H1 (cell line): ENCODE results near the gene TUBA1A. TPM values are rescaled to one million over a fixed set of nuclear protein-coding genes. Genes with fewer than 3 reads are reported as not detected.

Experiments used
- CTCF ChIA-PET: fragments of 300-600 bp; sonication (Branson Sonifier 250); formaldehyde crosslinking; loops from one replicate; lab custom pipeline; 2021; ENCODE audit not compliant: partially characterized antibody; lab: Charles Lee
- POLR2A ChIA-PET: fragments of 300-600 bp; sonication (Branson Sonifier 250); formaldehyde crosslinking; loops from one replicate; lab custom pipeline; 2021; ENCODE audit warnings: inconsistent platforms; ENCODE audit not compliant: partially characterized antibody; lab: Charles Lee
- DNase-seq, 2 experiments: peaks; one replicate each; pipeline versions ENCODE4 v3.0.0 to v3.0.0-alpha.2; 2010 to 2022; ENCODE audit warnings: low spot score in 2 of 2, low read depth in 1 of 2, mixed read lengths in 1 of 2
- FAIRE-seq: peaks from 2 replicates; lab custom pipeline; 2011; peaks lifted over from hg19 to GRCh38; lab: Jason Lieb, UNC
- H2AFZ ChIP-seq: 2 replicates; pipeline ENCODE4 v1.8.1; 2012; ENCODE audit warnings: low read length, inconsistent platforms
- H2AK5ac ChIP-seq: 2 replicates; pipeline ENCODE4 v1.6.1; 2013; ENCODE audit warnings: low read depth, low read length
- H2BK120ac ChIP-seq: replicated peaks from 2 replicates; pipeline ENCODE3; 2013; ENCODE audit warnings: low read depth, low read length, inconsistent platforms
- H2BK12ac ChIP-seq: 2 replicates; pipeline ENCODE4 v1.6.1; 2013; ENCODE audit warnings: low read depth, low read length
- H2BK15ac ChIP-seq: 2 replicates; pipeline ENCODE4 v1.6.1; 2013; ENCODE audit warnings: low read length
- H2BK20ac ChIP-seq: 2 replicates; pipeline ENCODE4 v1.6.1; 2013; ENCODE audit warnings: low read length
- H2BK5ac ChIP-seq: 2 replicates; pipeline ENCODE4 v1.6.1; 2013; ENCODE audit warnings: low read depth, low read length
- H3K14ac ChIP-seq: 2 replicates; pipeline ENCODE4 v1.6.1; 2013; ENCODE audit warnings: inconsistent platforms; ENCODE audit not compliant: insufficient read length
- H3K18ac ChIP-seq: 2 replicates; pipeline ENCODE4 v1.6.1; 2013; ENCODE audit warnings: low read length; ENCODE audit errors: extremely low read depth
- H3K23ac ChIP-seq: 2 replicates; pipeline ENCODE4 v1.6.1; 2013; ENCODE audit warnings: inconsistent platforms; ENCODE audit not compliant: insufficient read length
- H3K23me2 ChIP-seq: 2 replicates; pipeline ENCODE4 v1.6.1; 2013; ENCODE audit warnings: low read depth, low read length
- H3K27ac ChIP-seq: 2 replicates; pipeline ENCODE4 v1.6.1; 2011; ENCODE audit warnings: low read depth, low read length, inconsistent platforms
- H3K27me3 ChIP-seq, 4 experiments: replicated peaks in 1 of 4; 1 replicate in 1 of 4; 2 replicates in 3 of 4; pipeline versions ENCODE4 v1.6.1 to v1.8.1; 2011 to 2013; ENCODE audit warnings: low read length in 3 of 4, mild to moderate bottlenecking in 3 of 4, inconsistent platforms in 2 of 4, mixed read lengths in 2 of 4, moderate library complexity in 1 of 4; ENCODE audit not compliant: control insufficient read depth in 3 of 4, insufficient read depth in 3 of 4; ENCODE audit errors: extremely low read depth in 1 of 4
- H3K36me3 ChIP-seq, 4 experiments: 2 replicates each; pipeline versions ENCODE4 v1.6.1 to v1.8.1; 2011 to 2013; ENCODE audit warnings: mild to moderate bottlenecking in 4 of 4, low read length in 3 of 4, moderate library complexity in 2 of 4, control low read depth in 1 of 4, inconsistent platforms in 1 of 4; ENCODE audit not compliant: insufficient read depth in 4 of 4, control insufficient read depth in 2 of 4
- H3K4ac ChIP-seq: replicated peaks from 2 replicates; pipeline ENCODE3; 2013; ENCODE audit warnings: low read length, low read depth, mixed read lengths, inconsistent platforms; ENCODE audit not compliant: insufficient read length
- H3K4me1 ChIP-seq, 4 experiments: replicated peaks in 1 of 4; 1 replicate in 1 of 4; 2 replicates in 3 of 4; pipeline versions ENCODE4 v1.6.1 to v1.8.1; 2011 to 2013; ENCODE audit warnings: low read length in 3 of 4, inconsistent platforms in 2 of 4, mixed read lengths in 1 of 4; ENCODE audit not compliant: insufficient read depth in 4 of 4, control insufficient read depth in 3 of 4
- H3K4me2 ChIP-seq, 2 experiments: 2 replicates each; pipeline versions ENCODE4 v1.6.1 to v1.8.1; 2011 to 2013; ENCODE audit warnings: low read depth in 2 of 2, low read length in 2 of 2, control low read depth in 1 of 2, inconsistent platforms in 1 of 2, mild to moderate bottlenecking in 1 of 2; ENCODE audit not compliant: insufficient read depth in 1 of 2
- H3K4me3 ChIP-seq, 4 experiments: fragments of 200-600, 300-600 bp in 1 of 4; sonication (generic), shearing (Covaris generic), sonication (Bioruptor Twin) in 1 of 4; 2 replicates each; pipeline versions ENCODE4 v1.5.1 to v1.8.1; 2011 to 2016; ENCODE audit warnings: low read length in 4 of 4, low read depth in 3 of 4, control low read depth in 2 of 4, inconsistent platforms in 2 of 4, mild to moderate bottlenecking in 2 of 4, mixed read lengths in 1 of 4, moderate library complexity in 1 of 4; ENCODE audit not compliant: insufficient read depth in 2 of 4; ENCODE audit errors: extremely low read depth in 1 of 4
- H3K56ac ChIP-seq: replicated peaks from 2 replicates; pipeline ENCODE3; 2013; ENCODE audit warnings: low read depth, mild to moderate bottlenecking, mixed read lengths, low read length, inconsistent platforms; ENCODE audit not compliant: insufficient read length
- H3K79me1 ChIP-seq: 2 replicates; pipeline ENCODE4 v1.6.1; 2013; ENCODE audit warnings: low read depth, low read length, control low read depth
- H3K79me2 ChIP-seq, 2 experiments: 2 replicates each; pipeline versions ENCODE4 v1.6.1 to v1.8.1; 2012 to 2013; ENCODE audit warnings: low read length in 2 of 2, mild to moderate bottlenecking in 2 of 2, inconsistent platforms in 1 of 2; ENCODE audit not compliant: insufficient read depth in 2 of 2, control insufficient read depth in 1 of 2
- H3K9ac ChIP-seq, 4 experiments: replicated peaks in 1 of 4; 1 replicate in 1 of 4; 2 replicates in 3 of 4; pipeline versions ENCODE4 v1.6.1 to v1.8.1; 2011 to 2013; ENCODE audit warnings: low read depth in 3 of 4, low read length in 3 of 4, control low read depth in 2 of 4, mild to moderate bottlenecking in 2 of 4, moderate library complexity in 2 of 4, inconsistent platforms in 1 of 4; ENCODE audit errors: extremely low read depth in 1 of 4
- H3K9me3 ChIP-seq, 2 experiments: 2 replicates each; pipeline versions ENCODE4 v1.6.1 to v1.8.1; 2012 to 2013; ENCODE audit warnings: mild to moderate bottlenecking in 2 of 2, moderate library complexity in 2 of 2, control low read depth in 1 of 2, inconsistent platforms in 1 of 2, low read depth in 1 of 2, low read length in 1 of 2, mixed read lengths in 1 of 2; ENCODE audit not compliant: insufficient read depth in 2 of 2
- H4K20me1 ChIP-seq, 2 experiments: replicated peaks in 1 of 2; 2 replicates each; pipeline versions ENCODE3 to v1.8.1; 2011 to 2013; ENCODE audit warnings: inconsistent platforms in 2 of 2, low read length in 2 of 2, mild to moderate bottlenecking in 1 of 2; ENCODE audit not compliant: insufficient read depth in 2 of 2, control insufficient read depth in 1 of 2
- H4K5ac ChIP-seq: 2 replicates; pipeline ENCODE4 v1.6.1; 2013; ENCODE audit warnings: low read length, low read depth, mixed read lengths, inconsistent platforms; ENCODE audit not compliant: insufficient read length
- H4K8ac ChIP-seq: 2 replicates; pipeline ENCODE4 v1.8.0; 2013; ENCODE audit warnings: mild to moderate bottlenecking, moderate library complexity, low read length, inconsistent platforms; ENCODE audit not compliant: insufficient read depth; ENCODE audit errors: extremely low read depth
- H4K91ac ChIP-seq: replicated peaks from 2 replicates; pipeline ENCODE3; 2013; ENCODE audit warnings: low read length, mixed read lengths, inconsistent platforms; ENCODE audit not compliant: insufficient read length
- ASH2L ChIP-seq: fragments of 200-600, 300-600 bp; sonication (generic); IDR thresholded peaks from one replicate; pipeline ENCODE4 v1.7.1; 2017; ENCODE audit warnings: low read length
- EP300 ChIP-seq, 2 experiments: IDR thresholded peaks; 1 replicate in 1 of 2; 2 replicates in 1 of 2; pipeline ENCODE4 v1.6.1; 2011 to 2012; ENCODE audit warnings: low read depth in 2 of 2, low read length in 2 of 2, mild to moderate bottlenecking in 2 of 2, borderline replicate concordance in 1 of 2, inconsistent platforms in 1 of 2, moderate library complexity in 1 of 2
- HDAC2 ChIP-seq, 2 experiments: fragments of 300-600 bp in 1 of 2; sonication (generic) in 1 of 2; IDR thresholded peaks; 2 replicates each; pipeline ENCODE4 v1.6.1; 2011 to 2012; ENCODE audit warnings: low read depth in 2 of 2, low read length in 2 of 2, mild to moderate bottlenecking in 2 of 2, moderate library complexity in 2 of 2, borderline replicate concordance in 1 of 2, inconsistent platforms in 1 of 2
- JUND ChIP-seq: IDR thresholded peaks from 2 replicates; pipeline ENCODE4 v1.6.1; 2011; ENCODE audit warnings: mild to moderate bottlenecking, improper control_type of control experiment, low read length
- KDM5A ChIP-seq: fragments of 200-600 bp; IDR thresholded peaks from 2 replicates; pipeline ENCODE4 v1.7.1; 2012; ENCODE audit warnings: mild to moderate bottlenecking, low read length, inconsistent platforms, mixed read lengths
- MAFK ChIP-seq: IDR thresholded peaks from 2 replicates; pipeline ENCODE4 v1.6.1; 2012; ENCODE audit warnings: low read depth, mild to moderate bottlenecking, improper control_type of control experiment, low read length
- NRF1 ChIP-seq: IDR thresholded peaks from 2 replicates; pipeline ENCODE4 v1.6.1; 2011; ENCODE audit warnings: mild to moderate bottlenecking, low read depth, low read length, improper control_type of control experiment
- PHF8 ChIP-seq: fragments of 200-600 bp; sonication (generic); conservative IDR thresholded peaks from 2 replicates; pipeline ENCODE4 v1.7.1; 2012; ENCODE audit warnings: low read depth, mild to moderate bottlenecking, inconsistent platforms, low read length, moderate library complexity
- RNF2 ChIP-seq: fragments of 200-900, 300-1000 bp; sonication (generic); IDR thresholded peaks from 2 replicates; pipeline ENCODE4 v1.7.1; 2016; ENCODE audit warnings: borderline replicate concordance, low read depth, mild to moderate bottlenecking, antibody characterized with exemption, low read length; ENCODE audit not compliant: poor library complexity, severe bottlenecking; ENCODE audit errors: missing control alignments
- SAP30 ChIP-seq: fragments of 300-600 bp; sonication (generic); IDR thresholded peaks from 2 replicates; pipeline ENCODE4 v1.7.1; 2012; ENCODE audit warnings: low read length, moderate library complexity, mild to moderate bottlenecking, inconsistent platforms; ENCODE audit not compliant: insufficient read depth, insufficient replicate concordance
- SIX5 ChIP-seq: IDR thresholded peaks from 2 replicates; pipeline ENCODE4 v1.6.1; 2011; ENCODE audit warnings: mild to moderate bottlenecking, low read depth, low read length
- SP2 ChIP-seq: IDR thresholded peaks from 2 replicates; pipeline ENCODE4 v1.6.1; 2012; ENCODE audit warnings: mild to moderate bottlenecking, low read length, inconsistent platforms
- SUZ12 ChIP-seq: fragments of 200-600 bp; sonication (generic); IDR thresholded peaks from 2 replicates; pipeline ENCODE4 v1.6.1; 2012; ENCODE audit warnings: mild to moderate bottlenecking, inconsistent platforms, low read length, moderate library complexity, mixed read lengths
- whole genome bisulfite sequencing, 2 experiments: shearing (Covaris generic) in 1 of 2; methylation state at CpG; one replicate each; pipeline versions ENCODE4 v1.1.6 to v1.1.7; 2013 to 2015; ENCODE audit warnings: low lambda C conversion rate in 2 of 2, mixed read lengths in 2 of 2, inconsistent platforms in 1 of 2, low coverage in 1 of 2, missing lambda C conversion rate in 1 of 2; ENCODE audit not compliant: insufficient replicate concordance in 2 of 2, insufficient coverage in 1 of 2, insufficient read length in 1 of 2; ENCODE audit errors: extremely low coverage in 1 of 2, missing lambda C conversion rate in 1 of 2; 5-methylcytosine and 5-hydroxymethylcytosine counted together
- polyA plus RNA-seq, 7 experiments: library from polyadenylated mRNA; depleted of rRNA in 3 of 7; stranded (reverse) in 5 of 7; unstranded in 2 of 7; fragments of >200 nt in 5 of 7; fragments of 200-250 nt in 2 of 7; gene quantifications; 1 replicate in 5 of 7; 2 replicates in 1 of 7; 4 replicates in 1 of 7; pipeline versions ENCODE4 v1.2.1 to v1.2.3, GENCODE V29; 2011 to 2013; ENCODE audit warnings: missing spikeins in 2 of 7, mixed read lengths in 2 of 7
- total RNA-seq: library from RNA; stranded (reverse); fragmentation: NEBNext Ultra II Directional; extraction: Animal tissue kit (Norgen Biotek cat#: 25700); gene quantifications from 2 replicates; pipeline ENCODE4 v1.2.1, GENCODE V29; 2021

Gene TUBA1A
- total and polyA plus RNA-seq, 2 of the 8 experiments (the other 6 are each of a cell fraction or from before 2014, with no cell fraction given) = 283 to 1,018 TPM

- Histone ChIP-seq H3K23me2 (no peaks in the 10 kb centered on the region; the same call in 1 of the 2 replicates), H3K79me1 (no peaks in the 10 kb centered on the region), H3K14ac (no peak overlapping the region), H2AFZ (no peak overlapping the region), H2BK12ac (no peak overlapping the region), H2BK120ac (no peak overlapping the region), H4K91ac (no peak overlapping the region), H3K4me1 (no peaks in the 10 kb centered on the region), H3K9ac (no peak overlapping the region), H3K36me3 (no peaks in the 10 kb centered on the region), H3K56ac (no peak overlapping the region), H4K20me1 (no peaks in the 10 kb centered on the region), H3K27me3 (no peaks in the 10 kb centered on the region), H3K4me3 (no peak overlapping the region), H3K9me3 (no peaks in the 10 kb centered on the region), H3K18ac (no peak overlapping the region), H3K23ac (no peak overlapping the region), H2BK20ac (no peak overlapping the region), H2BK15ac (no peak overlapping the region), H4K5ac (no peak overlapping the region), H3K4me2 (no peak overlapping the region), H4K8ac (no peak overlapping the region), H3K4ac (no peak overlapping the region), H2BK5ac (no peak overlapping the region), H2AK5ac (no peak overlapping the region), H3K79me2 (no peaks in the 10 kb centered on the region), H3K27ac (no peak overlapping the region)
- WGBS, 2 experiments = 88% methylated on average over 1 of the region's 1 CpG; no CpG with 5 or more reads in 1 of the 2 experiments
- ChIA-PET POLR2A (interaction anchor here (0.9 to 13.9 kb wide), 3 partner anchors 12 to 17 kb away, joined by 3 to 132 read pairs (median 5); partner anchors contain the start of gene TUBA1B), CTCF (interaction anchor here (1.5 kb wide), 1 partner anchor 58 kb away, joined by 4 read pairs; no protein-coding TSS in a partner anchor)
- DNase-seq (no peak), FAIRE-seq (no peak)
- TF ChIP-seq PHF8 (no peak), EP300 (IDR thresholded peaks at IDR 0.05; ENCODE audit: borderline replicate concordance in 1 of 2, low read depth in 2 of 2, low read length in 2 of 2) (no peak), HDAC2 (IDR thresholded peaks at IDR 0.05; ENCODE audit: borderline replicate concordance in 1 of 2, low read depth in 2 of 2, low read length in 2 of 2) (no peak), MAFK (no peak), RNF2 (no peak), SAP30 (no peak), SUZ12 (no peak), NRF1 (no peak), SP2 (no peak), ASH2L (no peak), KDM5A (no peak), JUND (no peak), SIX5 (no peak)
Observed at GRCh38 chr12:49146406-49146805, 42.5 kb downstream of the TUBA1A start.
